ENCODE measurements around the gene TFAM. TPM values are rescaled to one million over a fixed set of nuclear protein-coding genes. Genes with fewer than 3 reads are reported as not detected.

Gene TFAM
- total RNA-seq, 1 donor, result 26.3 TPM

DNA sequence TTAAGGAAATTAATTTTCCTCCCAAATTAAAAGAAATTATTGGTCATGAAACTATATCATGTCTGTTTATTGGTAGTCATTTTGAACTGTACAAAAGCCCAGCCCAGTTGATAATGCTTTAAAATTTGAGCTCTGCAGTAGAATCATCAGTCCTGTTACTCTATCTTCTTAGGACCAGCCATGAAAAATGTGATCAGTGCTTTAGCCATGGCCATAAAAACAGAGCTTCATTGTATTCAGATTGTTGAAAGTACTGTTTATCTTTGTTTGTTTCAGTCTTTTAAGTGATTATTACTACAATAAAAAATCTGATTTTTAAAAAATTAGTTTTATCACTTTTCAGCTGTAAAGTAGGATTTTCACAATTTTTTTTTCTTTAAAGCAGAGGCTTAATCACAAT, 13.7 kb upstream of the TFAM start:
- DNase-seq (ENCODE audit: low read depth), result no peak
- no peak overlapping the region for H3K4me3 ChIP-seq (ENCODE audit: low read depth, low read length)
- TF ChIP-seq, protein P1, sequence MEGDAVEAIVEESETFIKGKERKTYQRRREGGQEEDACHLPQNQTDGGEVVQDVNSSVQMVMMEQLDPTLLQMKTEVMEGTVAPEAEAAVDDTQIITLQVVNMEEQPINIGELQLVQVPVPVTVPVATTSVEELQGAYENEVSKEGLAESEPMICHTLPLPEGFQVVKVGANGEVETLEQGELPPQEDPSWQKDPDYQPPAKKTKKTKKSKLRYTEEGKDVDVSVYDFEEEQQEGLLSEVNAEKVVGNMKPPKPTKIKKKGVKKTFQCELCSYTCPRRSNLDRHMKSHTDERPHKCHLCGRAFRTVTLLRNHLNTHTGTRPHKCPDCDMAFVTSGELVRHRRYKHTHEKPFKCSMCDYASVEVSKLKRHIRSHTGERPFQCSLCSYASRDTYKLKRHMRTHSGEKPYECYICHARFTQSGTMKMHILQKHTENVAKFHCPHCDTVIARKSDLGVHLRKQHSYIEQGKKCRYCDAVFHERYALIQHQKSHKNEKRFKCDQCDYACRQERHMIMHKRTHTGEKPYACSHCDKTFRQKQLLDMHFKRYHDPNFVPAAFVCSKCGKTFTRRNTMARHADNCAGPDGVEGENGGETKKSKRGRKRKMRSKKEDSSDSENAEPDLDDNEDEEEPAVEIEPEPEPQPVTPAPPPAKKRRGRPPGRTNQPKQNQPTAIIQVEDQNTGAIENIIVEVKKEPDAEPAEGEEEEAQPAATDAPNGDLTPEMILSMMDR (IDR thresholded peaks at IDR 0.05; ENCODE audit: insufficient read depth, low read depth, low read length), result no peak

DNA sequence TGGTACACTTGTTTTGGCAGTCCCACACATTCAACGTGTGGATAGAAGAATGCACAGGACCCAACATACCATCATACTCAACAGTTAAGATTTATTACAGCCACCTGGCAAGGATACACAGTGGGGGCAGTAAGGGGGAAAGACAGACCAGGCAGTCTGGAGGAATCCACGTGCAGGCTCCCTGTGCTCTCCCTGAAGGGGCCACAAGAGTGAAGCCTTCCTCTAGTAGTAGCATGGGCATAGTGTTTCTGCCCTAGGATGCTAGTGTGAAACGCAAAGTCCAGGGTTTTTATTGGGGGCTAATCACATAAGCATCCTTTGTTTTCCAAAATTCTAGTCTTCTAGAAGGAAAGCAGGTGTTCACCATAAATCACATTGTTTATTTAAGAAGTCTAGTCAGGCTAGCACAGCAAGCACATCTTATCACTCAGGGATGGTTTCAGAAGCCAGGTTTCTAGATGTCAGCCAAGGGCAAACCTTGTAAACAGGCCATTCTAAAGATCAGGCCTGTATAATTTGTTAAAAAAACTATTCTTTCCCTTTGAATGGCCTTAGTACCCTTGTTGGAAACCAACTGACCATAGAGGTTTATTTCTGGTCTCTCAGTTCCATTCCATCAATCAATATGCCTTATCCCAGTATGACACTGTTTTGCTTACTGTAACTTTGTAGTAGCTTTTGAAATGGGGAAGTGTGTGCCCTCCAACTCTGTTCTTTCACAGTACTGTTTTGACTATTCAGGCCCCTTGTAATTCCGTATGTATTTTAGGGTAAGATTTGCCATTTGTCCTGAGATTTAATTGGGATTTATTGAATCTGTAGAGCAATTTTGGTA, 12.4 kb upstream of the TFAM start:
- TF ChIP-seq, protein P1 (IDR thresholded peaks at IDR 0.05; ENCODE audit: insufficient read depth, low read depth, low read length), result no peak
- no peak overlapping the region for H3K4me3 ChIP-seq (ENCODE audit: low read depth, low read length)
- DNase-seq (ENCODE audit: low read depth), result no peak

DNA sequence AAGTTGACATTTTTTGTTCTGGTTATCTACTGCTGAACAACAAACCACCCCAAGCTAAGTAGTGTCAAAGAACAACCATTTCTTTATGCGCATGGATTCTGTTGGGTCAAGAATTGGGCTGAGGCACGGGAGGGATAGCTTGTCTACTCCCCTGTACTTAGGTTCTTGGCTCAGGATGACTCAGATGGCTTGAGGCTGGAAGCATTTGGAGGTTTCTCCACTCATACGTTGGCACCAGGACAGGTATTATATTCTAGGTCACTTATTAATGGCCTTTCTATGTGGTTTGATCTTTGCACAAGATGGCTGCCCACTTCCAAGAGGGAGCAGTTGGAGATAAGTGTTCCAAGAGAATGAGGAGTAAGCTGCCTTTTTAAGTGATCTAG, 11.8 kb upstream of the TFAM start:
- TF ChIP-seq, protein P1 (IDR thresholded peaks at IDR 0.05; ENCODE audit: insufficient read depth, low read depth, low read length), result no peak
- no peak for DNase-seq (ENCODE audit: low read depth)
- H3K4me3 ChIP-seq (ENCODE audit: low read depth, low read length), result no peak overlapping the region

DNA sequence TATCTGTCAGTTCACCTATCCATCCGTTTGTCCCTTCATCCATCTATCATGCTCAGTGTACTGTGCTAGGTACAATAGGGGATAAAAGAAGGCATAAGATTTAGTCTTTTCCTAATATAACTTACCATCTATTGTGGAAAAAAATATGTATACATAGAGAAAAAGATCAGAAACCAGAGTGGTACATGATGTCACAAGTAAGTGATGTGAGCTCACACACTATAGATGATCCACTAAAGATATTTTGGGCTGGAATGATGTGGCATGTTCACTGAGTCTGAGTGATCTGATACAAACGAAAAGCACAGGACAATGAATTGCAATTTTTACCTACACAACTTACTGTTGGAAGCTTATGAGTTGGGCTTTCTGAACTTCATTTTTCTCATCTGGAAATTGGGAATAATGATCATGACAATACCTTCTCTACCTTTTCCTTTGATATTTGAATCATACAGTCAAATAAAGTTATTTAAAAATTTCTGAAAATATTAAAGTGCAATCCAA, 2.7 kb upstream of the TFAM start:
- TF ChIP-seq, protein P1 (IDR thresholded peaks at IDR 0.05; ENCODE audit: insufficient read depth, low read depth, low read length), result no peak
- H3K4me3 ChIP-seq (ENCODE audit: low read depth, low read length), result no peak overlapping the region
- no peak for DNase-seq (ENCODE audit: low read depth)

DNA sequence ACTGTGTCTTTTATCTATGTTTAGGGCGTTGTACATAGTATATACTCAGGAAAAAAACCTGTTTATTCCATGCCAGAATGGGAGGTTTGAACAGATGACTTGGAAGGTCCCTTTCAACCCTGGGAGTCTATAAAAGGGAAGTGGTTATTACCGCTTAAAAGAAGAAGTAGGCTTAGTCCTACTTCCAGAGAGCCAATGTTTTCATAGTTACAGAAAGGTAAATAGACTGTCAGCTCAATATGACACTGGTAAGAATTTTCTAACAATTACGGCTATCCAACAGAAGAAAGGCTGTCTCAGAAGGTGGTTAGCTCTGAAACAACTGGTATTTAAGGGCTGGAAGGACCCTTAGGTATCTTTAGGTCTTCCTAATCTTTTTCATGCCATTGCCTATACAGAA, 1.1 kb upstream of the TFAM start:
- peak overlapping the region; percentile 95 for H3K4me3 ChIP-seq (ENCODE audit: low read depth, low read length)
- no peak for DNase-seq (ENCODE audit: low read depth)
- TF ChIP-seq, protein P1 (IDR thresholded peaks at IDR 0.05; ENCODE audit: insufficient read depth, low read depth, low read length), result no peak

DNA sequence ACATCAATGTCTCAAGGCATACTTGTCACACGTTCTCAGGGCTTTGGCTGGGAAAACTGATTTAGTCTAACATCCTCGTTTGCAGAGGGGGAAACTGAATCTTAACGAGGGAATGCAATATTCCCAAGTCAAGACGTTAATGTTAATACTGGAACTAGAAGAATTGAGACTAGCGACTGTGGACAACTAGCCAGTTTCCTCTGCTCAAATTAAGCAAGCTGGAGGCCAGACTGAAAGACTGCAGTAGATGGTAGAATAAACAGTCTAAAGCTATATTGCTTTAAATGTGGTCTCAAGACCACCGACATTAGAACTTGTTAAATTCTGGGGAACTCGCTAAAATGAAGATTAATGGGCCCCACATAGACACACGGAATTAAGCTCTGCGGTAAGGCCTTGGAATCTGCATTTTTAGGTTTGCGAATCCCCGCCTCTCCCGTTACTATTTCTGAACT, 639 bp upstream of the TFAM start:
- TF ChIP-seq, protein P1 (IDR thresholded peaks at IDR 0.05; ENCODE audit: insufficient read depth, low read depth, low read length), result no peak
- no peak for DNase-seq (ENCODE audit: low read depth)
- peak overlapping the region; percentile 95 for H3K4me3 ChIP-seq (ENCODE audit: low read depth, low read length)
